Keratinocyte (primary cell): ENCODE data around the gene CIPC. TPM values are rescaled to one million over a fixed set of nuclear protein-coding genes. Genes with fewer than 3 reads are reported as not detected.

Experiments
- DNase-seq: peaks from one replicate; pipeline ENCODE4 v3.0.0-alpha.2; 2011; ENCODE audit warnings: low read depth, missing footprints, low spot score
- FAIRE-seq: peaks from 2 replicates; lab custom pipeline; 2011; peaks lifted over from hg19 to GRCh38; lab: Jason Lieb, UNC
- H2AFZ ChIP-seq: 2 replicates; pipeline ENCODE4 v1.6.0; 2012; ENCODE audit warnings: low read length, control low read depth, inconsistent platforms; ENCODE audit not compliant: control insufficient read depth
- H3K27ac ChIP-seq: 2 replicates; pipeline ENCODE4 v1.5.1; 2011; ENCODE audit warnings: low read length; ENCODE audit not compliant: control insufficient read depth, insufficient read depth
- H3K27me3 ChIP-seq: 3 replicates; pipeline ENCODE4 v1.6.0; 2011; ENCODE audit warnings: low read length; ENCODE audit not compliant: control insufficient read depth, insufficient read depth; ENCODE audit errors: extremely low read depth
- H3K36me3 ChIP-seq, 2 experiments: 2 replicates in 1 of 2; 3 replicates in 1 of 2; pipeline ENCODE4 v1.5.1; 2011; ENCODE audit warnings: low read length in 2 of 2, mild to moderate bottlenecking in 1 of 2; ENCODE audit not compliant: control insufficient read depth in 2 of 2, insufficient read depth in 2 of 2; ENCODE audit errors: extremely low read depth in 1 of 2
- H3K4me1 ChIP-seq: 3 replicates; pipeline ENCODE4 v1.5.1; 2011; ENCODE audit warnings: low read length; ENCODE audit not compliant: control insufficient read depth, insufficient read depth; ENCODE audit errors: extremely low read depth
- H3K4me2 ChIP-seq: 3 replicates; pipeline ENCODE4 v1.6.0; 2011; ENCODE audit warnings: low read depth, low read length; ENCODE audit not compliant: control insufficient read depth, insufficient read depth; ENCODE audit errors: extremely low read depth
- H3K4me3 ChIP-seq, 3 experiments: fragments of 200-600 bp in 1 of 3; sonication (generic) in 1 of 3; 2 replicates in 2 of 3; 3 replicates in 1 of 3; pipeline ENCODE4 v1.5.1; 2011 to 2016; ENCODE audit warnings: low read length in 3 of 3, mild to moderate bottlenecking in 3 of 3, control low read depth in 2 of 3, inconsistent platforms in 1 of 3, low read depth in 1 of 3, mixed read lengths in 1 of 3, mixed run types in 1 of 3, moderate library complexity in 1 of 3; ENCODE audit not compliant: control insufficient read depth in 2 of 3, insufficient read depth in 2 of 3; ENCODE audit errors: extremely low read depth in 1 of 3
- H3K79me2 ChIP-seq: 2 replicates; pipeline ENCODE4 v1.6.0; 2012; ENCODE audit warnings: low read length; ENCODE audit not compliant: control insufficient read depth, insufficient read depth
- H3K9ac ChIP-seq: 3 replicates; pipeline ENCODE4 v1.6.0; 2011; ENCODE audit warnings: low read length; ENCODE audit not compliant: control insufficient read depth, insufficient read depth; ENCODE audit errors: extremely low read depth
- H3K9me1 ChIP-seq: 3 replicates; pipeline ENCODE4 v1.6.0; 2011; ENCODE audit warnings: low read length; ENCODE audit not compliant: control insufficient read depth, insufficient read depth; ENCODE audit errors: extremely low read depth
- H3K9me3 ChIP-seq: 2 replicates; pipeline ENCODE4 v1.5.1; 2012; ENCODE audit warnings: low read depth, low read length; ENCODE audit not compliant: control insufficient read depth
- H4K20me1 ChIP-seq: 3 replicates; pipeline ENCODE4 v1.6.0; 2011; ENCODE audit warnings: low read length; ENCODE audit not compliant: control insufficient read depth, insufficient read depth; ENCODE audit errors: extremely low read depth
- EZH2 ChIP-seq: IDR thresholded peaks from one replicate; pipeline ENCODE4 v1.6.1; 2012; ENCODE audit warnings: inconsistent platforms, mild to moderate bottlenecking, low read length, moderate library complexity
- dilution Hi-C: fragments of 300-500 bp; cut with MboI; formaldehyde crosslinking; loops from one replicate; pipeline ENCODE4 v1.7.0; 2020; ENCODE audit warnings: low sequenced_read_pairs; ENCODE audit not compliant: extremely low pct_ligation_motif_present
- polyA plus RNA-seq, 5 experiments: library from polyadenylated mRNA; depleted of rRNA in 3 of 5; stranded (reverse) in 3 of 5; stranded (forward) in 1 of 5; unstranded in 1 of 5; fragments of >200 nt; gene quantifications; 1 replicate in 1 of 5; 2 replicates in 3 of 5; 3 replicates in 1 of 5; pipeline versions ENCODE4 v1.2.1 to v1.2.3, GENCODE V29; 2011 to 2012; ENCODE audit warnings: missing spikeins in 2 of 5, low read depth in 1 of 5, low replicate concordance in 1 of 5
- TF ChIP-seq, protein P1 (sequence below), 3 experiments: IDR thresholded peaks in 1 of 3; conservative IDR thresholded peaks in 1 of 3; optimal IDR thresholded peaks in 1 of 3; 2 replicates in 2 of 3; 3 replicates in 1 of 3; pipeline versions ENCODE3 to v1.5.1; 2011; ENCODE audit warnings: low read length in 3 of 3, mild to moderate bottlenecking in 3 of 3, moderate library complexity in 2 of 3, control low read depth in 1 of 3, inconsistent platforms in 1 of 3; ENCODE audit not compliant: insufficient read depth in 2 of 3; ENCODE audit errors: extremely low read depth in 1 of 3

CIPC gene
- polyA plus RNA-seq, 1 donor (not counting 4 experiments of a cell fraction or from before 2014, with no cell fraction given), result 13.2 TPM

DNA sequence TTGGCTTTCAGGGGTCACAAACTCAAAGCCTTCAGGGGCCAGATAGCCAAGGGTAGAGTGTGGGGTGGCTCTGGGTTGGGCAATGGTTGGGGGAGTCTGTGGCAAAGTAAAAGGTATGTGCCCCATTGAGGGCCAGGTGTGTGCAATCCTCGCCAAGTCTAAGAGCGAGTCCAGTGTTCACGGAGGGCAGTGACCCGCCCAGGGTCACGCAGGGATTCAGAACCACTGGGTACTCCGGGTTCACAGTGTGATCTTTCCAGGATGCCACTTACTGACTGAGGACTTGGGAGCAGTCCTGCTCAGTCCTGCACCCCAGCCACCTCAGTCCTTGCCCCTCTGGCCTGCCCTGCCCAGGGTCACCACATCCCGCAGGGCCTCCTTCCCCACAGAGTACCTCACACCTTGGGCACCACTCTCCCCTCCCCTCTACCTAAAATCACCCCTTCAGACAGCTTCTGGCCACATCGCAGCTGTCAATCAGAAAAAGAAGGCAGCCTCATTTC, 27.8 kb downstream of the CIPC start:
- no peak for FAIRE-seq
- H4K20me1 ChIP-seq, result peaks cover 2% of the 10 kb centered on the region
- TF ChIP-seq EZH2, result no peak
- TF ChIP-seq, protein P1, sequence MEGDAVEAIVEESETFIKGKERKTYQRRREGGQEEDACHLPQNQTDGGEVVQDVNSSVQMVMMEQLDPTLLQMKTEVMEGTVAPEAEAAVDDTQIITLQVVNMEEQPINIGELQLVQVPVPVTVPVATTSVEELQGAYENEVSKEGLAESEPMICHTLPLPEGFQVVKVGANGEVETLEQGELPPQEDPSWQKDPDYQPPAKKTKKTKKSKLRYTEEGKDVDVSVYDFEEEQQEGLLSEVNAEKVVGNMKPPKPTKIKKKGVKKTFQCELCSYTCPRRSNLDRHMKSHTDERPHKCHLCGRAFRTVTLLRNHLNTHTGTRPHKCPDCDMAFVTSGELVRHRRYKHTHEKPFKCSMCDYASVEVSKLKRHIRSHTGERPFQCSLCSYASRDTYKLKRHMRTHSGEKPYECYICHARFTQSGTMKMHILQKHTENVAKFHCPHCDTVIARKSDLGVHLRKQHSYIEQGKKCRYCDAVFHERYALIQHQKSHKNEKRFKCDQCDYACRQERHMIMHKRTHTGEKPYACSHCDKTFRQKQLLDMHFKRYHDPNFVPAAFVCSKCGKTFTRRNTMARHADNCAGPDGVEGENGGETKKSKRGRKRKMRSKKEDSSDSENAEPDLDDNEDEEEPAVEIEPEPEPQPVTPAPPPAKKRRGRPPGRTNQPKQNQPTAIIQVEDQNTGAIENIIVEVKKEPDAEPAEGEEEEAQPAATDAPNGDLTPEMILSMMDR (optimal IDR thresholded peaks at IDR 0.05 in 1 of 3, IDR thresholded peaks at IDR 0.05 in 1 of 3, conservative IDR thresholded peaks at IDR 0.05 in 1 of 3; ENCODE audit: extremely low read depth in 1 of 3, insufficient read depth in 2 of 3, low read length in 3 of 3), result no peak
- no peaks in the 10 kb centered on the region for H3K9me3 ChIP-seq
- H3K4me3 ChIP-seq, result no peak overlapping the region
- no peak overlapping the region for H3K27ac ChIP-seq
- dilution Hi-C loops, result no loop called here
- no peak overlapping the region for H2AFZ ChIP-seq
- peaks cover 23% of the 10 kb centered on the region for H3K27me3 ChIP-seq
- H3K9ac ChIP-seq, result no peak overlapping the region
- peaks cover 35% of the 10 kb centered on the region for H3K4me1 ChIP-seq
- H3K36me3 ChIP-seq, result no peaks in the 10 kb centered on the region
- no peak overlapping the region for H3K4me2 ChIP-seq
- DNase-seq, result no peak
- no peaks in the 10 kb centered on the region for H3K79me2 ChIP-seq
- H3K9me1 ChIP-seq, result peaks cover 2% of the 10 kb centered on the region

DNA sequence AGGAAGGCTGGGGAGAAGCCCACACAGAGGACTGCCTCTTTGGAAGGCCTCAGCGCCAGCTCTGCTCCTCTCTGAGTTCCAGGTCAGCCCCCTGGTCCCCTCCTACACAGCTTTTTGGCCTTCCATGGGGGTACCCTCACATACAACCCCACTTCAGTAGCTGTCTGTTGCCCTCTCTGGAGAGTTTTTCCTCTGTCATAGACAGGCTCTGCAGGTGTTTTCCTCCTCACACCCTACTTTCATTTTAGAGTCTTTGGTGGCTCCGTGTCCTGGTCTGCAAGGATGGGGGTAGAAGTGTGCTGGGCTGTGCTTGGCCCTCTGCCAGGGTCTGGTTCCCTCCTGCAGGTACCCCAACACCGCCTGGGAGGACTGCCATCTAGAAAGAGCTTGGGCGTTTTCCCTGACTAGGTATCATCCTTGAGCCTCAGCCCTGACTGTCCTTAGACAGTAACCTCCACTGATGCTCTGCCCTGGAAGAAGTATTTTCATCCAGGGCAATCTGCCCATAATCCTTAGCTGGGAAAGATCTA, 28.5 kb downstream of the CIPC start:
- H3K27me3 ChIP-seq, result peaks cover 23% of the 10 kb centered on the region
- H3K4me2 ChIP-seq, result no peak overlapping the region
- TF ChIP-seq, protein P1 (optimal IDR thresholded peaks at IDR 0.05 in 1 of 3, IDR thresholded peaks at IDR 0.05 in 1 of 3, conservative IDR thresholded peaks at IDR 0.05 in 1 of 3; ENCODE audit: extremely low read depth in 1 of 3, insufficient read depth in 2 of 3, low read length in 3 of 3), result no peak
- no peak for TF ChIP-seq EZH2
- dilution Hi-C loops, result no loop called here
- H3K9me3 ChIP-seq, result no peaks in the 10 kb centered on the region
- H3K9me1 ChIP-seq, result peaks cover 2% of the 10 kb centered on the region
- no peak overlapping the region for H3K27ac ChIP-seq
- H3K4me3 ChIP-seq, result no peak overlapping the region
- no peak overlapping the region for H2AFZ ChIP-seq
- no peaks in the 10 kb centered on the region for H3K79me2 ChIP-seq
- H3K36me3 ChIP-seq, result no peaks in the 10 kb centered on the region
- peaks cover 2% of the 10 kb centered on the region for H4K20me1 ChIP-seq
- peaks cover 29% of the 10 kb centered on the region for H3K4me1 ChIP-seq
- no peak for FAIRE-seq
- no peak overlapping the region for H3K9ac ChIP-seq
- DNase-seq, result no peak
